CD4-positive, alpha-beta memory T cell (primary cell): ENCODE measurements around the gene LARP6. TPM values are rescaled to one million over a fixed set of nuclear protein-coding genes. Genes with fewer than 3 reads are reported as not detected.

ENCODE experiments used
- CTCF ChIA-PET: fragments of 350-600 bp; sonication (Branson Sonifier 250); formaldehyde crosslinking; loops from one replicate; lab custom pipeline; 2021; ENCODE audit warnings: inconsistent platforms; ENCODE audit not compliant: partially characterized antibody; lab: Charles Lee
- POLR2A ChIA-PET: fragments of 350-600 bp; sonication (Branson Sonifier 250); formaldehyde crosslinking; loops from one replicate; lab custom pipeline; 2021; ENCODE audit not compliant: partially characterized antibody; lab: Charles Lee
- DNase-seq, 5 donors: peaks; one replicate each; pipeline versions ENCODE4 v3.0.0 to v3.0.0-alpha.2; 2020 to 2022; ENCODE audit warnings: mixed read lengths in 1 of 5
- H3K27ac ChIP-seq: one replicate; pipeline ENCODE4 v1.7.0; 2013; ENCODE audit warnings: low read depth, low read length
- H3K27me3 ChIP-seq: 2 replicates; pipeline ENCODE4 v1.7.0; 2013; ENCODE audit warnings: mild to moderate bottlenecking, low read length, moderate library complexity; ENCODE audit not compliant: insufficient read depth
- H3K36me3 ChIP-seq: 2 replicates; pipeline ENCODE4 v1.7.0; 2013; ENCODE audit warnings: mild to moderate bottlenecking, low read length, moderate library complexity; ENCODE audit not compliant: insufficient read depth
- H3K4me1 ChIP-seq: 2 replicates; pipeline ENCODE4 v1.7.0; 2013; ENCODE audit warnings: mild to moderate bottlenecking, low read length, moderate library complexity; ENCODE audit not compliant: insufficient read depth
- H3K4me3 ChIP-seq, 2 donors: one replicate each; pipeline ENCODE4 v1.7.0; 2013; ENCODE audit warnings: low read length in 2 of 2, mild to moderate bottlenecking in 1 of 2
- H3K9me3 ChIP-seq, 2 donors: one replicate each; pipeline ENCODE4 v1.7.0; 2013; ENCODE audit warnings: low read length in 2 of 2, control low read depth in 1 of 2; ENCODE audit not compliant: control insufficient read depth in 1 of 2
- H3K27ac Mint-ChIP-seq, 7 donors: one replicate each; pipeline ENCODE4 v1.8.0; 2020 to 2021; ENCODE audit warnings: mixed read lengths in 7 of 7, mild to moderate bottlenecking in 6 of 7, inconsistent platforms in 3 of 7, moderate library complexity in 3 of 7
- H3K27me3 Mint-ChIP-seq, 2 donors: one replicate each; pipeline ENCODE4 v1.8.0; 2020 to 2021; ENCODE audit warnings: mixed read lengths in 2 of 2
- H3K36me3 Mint-ChIP-seq, 2 donors: one replicate each; pipeline ENCODE4 v1.8.0; 2020 to 2021; ENCODE audit warnings: mixed read lengths in 2 of 2, inconsistent platforms in 1 of 2, mild to moderate bottlenecking in 1 of 2
- H3K4me1 Mint-ChIP-seq, 4 donors: one replicate each; pipeline ENCODE4 v1.8.0; 2020 to 2021; ENCODE audit warnings: mixed read lengths in 4 of 4, mild to moderate bottlenecking in 1 of 4
- H3K4me3 Mint-ChIP-seq, 8 donors: one replicate each; pipeline ENCODE4 v1.8.0; 2020 to 2021; ENCODE audit warnings: mixed read lengths in 8 of 8, mild to moderate bottlenecking in 7 of 8, moderate library complexity in 6 of 8, inconsistent platforms in 3 of 8
- H3K9me3 Mint-ChIP-seq, 8 donors: one replicate each; pipeline ENCODE4 v1.8.0; 2020 to 2021; ENCODE audit warnings: mixed read lengths in 8 of 8, mild to moderate bottlenecking in 5 of 8, inconsistent platforms in 3 of 8, moderate library complexity in 1 of 8
- intact Hi-C: fragments of 100-400 bp; cut with micrococcal nuclease; formaldehyde crosslinking; loops from one replicate; pipeline ENCODE4 v1.15.1; 2023
- polyA plus RNA-seq, 2 donors: library from polyadenylated mRNA; unstranded; fragments of 300-500 nt; fragmentation: Illumina TruSeq; gene quantifications; one replicate each; pipeline ENCODE4 v1.2.3, GENCODE V29; 2021
- total RNA-seq, 2 experiments: library from RNA; stranded (reverse); gene quantifications; one replicate each; pipeline ENCODE4 v1.2.3, GENCODE V29; 2021

LARP6 gene
- total and polyA plus RNA-seq, 4 experiments from 2014 or later, result not detected

DNA sequence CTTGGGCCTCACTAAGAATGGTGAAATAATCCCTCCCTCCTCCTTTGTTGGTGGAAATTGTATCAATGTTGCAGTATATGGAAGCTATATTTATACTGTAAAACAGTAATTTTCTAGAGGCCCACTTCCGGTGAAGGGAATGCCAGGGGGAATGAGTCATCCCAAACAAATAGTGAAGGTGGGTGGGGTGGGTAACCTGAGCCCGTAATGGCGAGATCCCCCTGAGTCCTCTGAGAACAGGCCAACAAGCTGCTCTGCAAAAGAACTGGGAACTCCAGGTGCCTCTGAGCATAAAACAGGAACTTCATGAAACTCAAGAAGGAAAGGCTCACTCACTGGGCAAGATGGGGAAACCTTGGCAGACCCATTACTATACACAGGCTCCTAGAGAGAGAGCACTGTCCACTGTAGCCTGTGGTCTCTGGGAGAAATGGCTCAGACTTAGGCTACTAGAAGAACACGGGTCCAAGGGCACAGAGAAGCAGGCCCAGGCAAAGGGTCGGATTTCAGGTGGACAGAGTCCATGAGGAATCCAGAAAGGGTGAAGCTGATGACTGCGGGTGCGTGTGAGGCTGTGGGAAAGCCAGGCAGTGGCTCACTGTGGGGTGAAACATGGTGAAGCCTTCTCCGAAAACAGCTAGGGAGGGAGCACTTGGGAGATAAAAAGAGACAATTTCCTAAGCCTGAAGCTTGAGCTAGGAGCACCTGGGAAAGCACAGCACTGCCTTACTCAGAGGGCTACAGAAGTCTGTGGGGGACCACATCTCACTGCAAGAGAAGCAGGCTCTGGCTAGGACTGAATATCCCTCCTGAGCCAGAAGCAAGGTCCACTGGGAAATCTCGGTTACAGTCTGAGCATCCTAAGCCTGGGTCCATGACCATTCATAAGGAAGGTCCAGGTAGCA, 19.8 kb downstream of the LARP6 start:
- intact Hi-C loops, result no loop called here
- Histone ChIP-seq H3K4me1 (no peaks in the 10 kb centered on the region), H3K27ac (no peak overlapping the region), H3K27me3 (no peaks in the 10 kb centered on the region), H3K36me3 (no peaks in the 10 kb centered on the region), H3K9me3 (no peaks in the 10 kb centered on the region), H3K4me3 (no peak overlapping the region)
- Mint-ChIP-seq H3K4me3 (peak overlapping the region in 1 of 8 donors; percentile 16), H3K27ac (no peak overlapping the region), H3K27me3 (peaks cover 12 to 14% of the 10 kb centered on the region in 2 donors), H3K9me3 (peaks cover 0 to 2% (median 0%) of the 10 kb centered on the region in 8 donors), H3K36me3 (no peaks in the 10 kb centered on the region), H3K4me1 (no peaks in the 10 kb centered on the region)
- POLR2A ChIA-PET, result no interaction called here
- no peak for DNase-seq
- CTCF ChIA-PET, result interaction anchor here (1.5 kb wide), 1 partner anchor 10 kb away, joined by 8 read pairs; no protein-coding TSS in a partner anchor

DNA sequence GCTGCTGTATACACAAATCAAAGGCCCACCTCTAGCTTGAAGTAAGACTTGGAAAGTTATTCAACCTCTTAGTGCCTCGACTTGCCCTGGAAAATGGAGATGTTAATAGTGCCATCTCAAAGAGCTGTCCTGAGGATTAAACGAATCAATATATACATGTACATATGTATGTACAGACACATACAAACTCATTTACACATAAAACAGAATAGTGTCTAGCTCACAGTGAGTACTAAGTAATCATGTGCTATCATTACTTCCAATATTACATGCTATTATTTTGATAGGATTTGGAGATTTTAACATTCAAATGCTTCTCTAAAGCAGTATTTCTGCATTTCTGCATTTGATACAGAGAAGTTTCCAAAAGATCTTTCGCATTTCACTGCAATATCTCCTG, 20.5 kb downstream of the LARP6 start:
- ChIA-PET POLR2A (no interaction called here), CTCF (interaction anchor here (1.5 kb wide), 1 partner anchor 9 kb away, joined by 8 read pairs; no protein-coding TSS in a partner anchor)
- H3K27me3 Mint-ChIP-seq, result peaks cover 12 to 14% of the 10 kb centered on the region in 2 donors
- peaks cover 0 to 2% (median 0%) of the 10 kb centered on the region in 8 donors for H3K9me3 Mint-ChIP-seq
- H3K4me3 Mint-ChIP-seq, result no peak overlapping the region
- intact Hi-C loops, result no loop called here
- no peaks in the 10 kb centered on the region for H3K4me1 Mint-ChIP-seq
- no peaks in the 10 kb centered on the region for H3K27me3 ChIP-seq
- H3K4me3 ChIP-seq, result no peak overlapping the region
- no peaks in the 10 kb centered on the region for H3K36me3 ChIP-seq
- no peak for DNase-seq
- H3K36me3 Mint-ChIP-seq, result no peaks in the 10 kb centered on the region
- no peak overlapping the region for H3K27ac ChIP-seq
- no peaks in the 10 kb centered on the region for H3K4me1 ChIP-seq
- H3K9me3 ChIP-seq, result no peaks in the 10 kb centered on the region
- no peak overlapping the region for H3K27ac Mint-ChIP-seq

DNA sequence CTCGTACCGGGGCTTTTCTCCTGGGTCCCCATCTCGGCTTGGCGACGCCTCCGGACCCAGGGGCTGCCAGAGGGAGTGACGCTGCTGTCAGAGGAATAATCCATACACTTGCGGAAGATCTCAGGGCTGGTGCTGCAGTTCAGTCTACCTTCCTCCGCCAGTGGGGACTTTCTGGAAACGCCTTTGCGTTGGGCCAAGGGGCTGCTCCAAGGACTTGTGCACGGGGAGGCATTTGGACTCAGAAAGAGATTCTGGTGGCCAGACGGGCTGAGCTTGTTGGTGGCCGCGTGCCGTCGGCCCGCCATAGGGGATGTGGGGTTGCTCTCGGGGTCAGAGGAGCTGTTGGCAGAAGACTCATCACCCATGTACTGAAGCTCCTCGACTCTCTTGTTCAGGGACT, 21.8 kb downstream of the LARP6 start:
- intact Hi-C loops, result no loop called here
- Histone ChIP-seq H3K4me3 (no peak overlapping the region), H3K27ac (no peak overlapping the region), H3K27me3 (no peaks in the 10 kb centered on the region), H3K36me3 (no peaks in the 10 kb centered on the region), H3K9me3 (no peaks in the 10 kb centered on the region), H3K4me1 (no peaks in the 10 kb centered on the region)
- peak overlapping the region in 1 of 7 donors; percentile 42 for H3K27ac Mint-ChIP-seq
- peaks cover 0 to 2% (median 0%) of the 10 kb centered on the region in 8 donors for H3K9me3 Mint-ChIP-seq
- peaks cover 11 to 15% of the 10 kb centered on the region in 2 donors for H3K27me3 Mint-ChIP-seq
- no peaks in the 10 kb centered on the region for H3K4me1 Mint-ChIP-seq
- DNase-seq, result no peak
- ChIA-PET CTCF (no interaction called here), POLR2A (no interaction called here)
- no peak overlapping the region for H3K4me3 Mint-ChIP-seq
- H3K36me3 Mint-ChIP-seq, result no peaks in the 10 kb centered on the region

DNA sequence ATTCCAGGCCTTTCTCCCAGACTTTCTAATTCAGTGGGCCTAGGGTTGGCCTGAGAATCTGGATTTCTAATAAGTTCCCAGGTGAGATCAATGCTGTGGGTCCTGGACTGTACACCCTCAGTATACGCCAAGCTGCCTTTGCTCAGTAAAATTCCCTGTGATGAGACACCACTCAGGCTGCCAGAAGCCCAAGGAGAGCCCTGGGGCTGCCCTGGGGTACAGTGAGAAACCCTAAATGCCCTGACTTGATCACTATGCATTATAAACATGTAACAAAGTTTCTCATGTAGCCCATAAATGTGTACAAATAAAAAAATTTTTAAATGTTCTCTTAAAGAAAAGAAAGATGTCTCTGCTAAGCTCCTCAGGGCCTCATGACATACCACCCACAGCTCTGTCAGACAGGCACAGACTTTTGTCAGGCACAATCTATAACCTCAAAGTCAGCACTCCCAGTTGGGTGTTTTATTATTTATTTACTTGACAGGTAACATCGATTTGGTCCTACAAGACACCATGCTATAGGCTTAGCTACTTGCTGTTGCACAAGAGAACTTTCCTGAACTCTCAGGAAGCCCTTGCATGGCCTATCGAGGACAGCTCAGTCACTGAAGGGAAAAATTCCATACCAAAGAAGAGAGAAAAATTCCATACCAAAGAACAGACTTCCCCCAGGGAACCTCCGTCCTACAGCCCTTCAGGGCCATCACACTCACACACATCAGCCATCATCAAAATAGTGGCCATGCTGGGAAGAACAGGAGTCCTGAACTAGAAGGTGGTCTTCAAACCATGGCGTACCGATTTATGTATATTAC, 22.7 kb downstream of the LARP6 start:
- H3K4me1 Mint-ChIP-seq, result no peaks in the 10 kb centered on the region
- no peak for DNase-seq
- no peak overlapping the region for H3K27ac Mint-ChIP-seq
- Histone ChIP-seq H3K27ac (no peak overlapping the region), H3K4me3 (no peak overlapping the region), H3K4me1 (no peaks in the 10 kb centered on the region), H3K9me3 (no peaks in the 10 kb centered on the region), H3K36me3 (no peaks in the 10 kb centered on the region), H3K27me3 (no peaks in the 10 kb centered on the region)
- intact Hi-C loops, result no loop called here
- H3K9me3 Mint-ChIP-seq, result peaks cover 0 to 2% (median 0%) of the 10 kb centered on the region in 8 donors
- H3K36me3 Mint-ChIP-seq, result no peaks in the 10 kb centered on the region
- ChIA-PET POLR2A (no interaction called here), CTCF (interaction anchor here (1.6 kb wide), 1 partner anchor 19 kb away, joined by 7 read pairs; no protein-coding TSS in a partner anchor)
- H3K4me3 Mint-ChIP-seq, result no peak overlapping the region
- H3K27me3 Mint-ChIP-seq, result peaks cover 13 to 22% of the 10 kb centered on the region in 2 donors

DNA sequence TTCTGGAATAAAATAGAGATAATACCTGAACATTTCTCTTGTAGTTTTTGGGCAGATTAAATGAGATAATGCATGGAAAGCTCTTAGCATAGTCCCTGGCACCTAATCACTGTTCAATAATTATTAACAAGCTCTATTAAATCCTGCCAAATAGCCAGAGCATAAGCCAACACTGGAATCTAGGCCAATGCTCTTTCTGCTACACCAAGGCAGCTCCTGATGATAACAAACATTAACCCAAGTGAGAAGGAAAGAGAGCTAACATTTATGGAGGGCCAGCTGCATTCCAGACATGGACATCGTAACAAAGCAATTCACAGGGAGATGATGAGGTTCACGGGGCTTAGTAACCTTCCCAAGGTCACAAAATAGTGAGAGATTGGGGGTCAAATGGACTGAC, 23.3 kb downstream of the LARP6 start:
- ChIA-PET CTCF (interaction anchor here (1.6 kb wide), 1 partner anchor 18 kb away, joined by 7 read pairs; no protein-coding TSS in a partner anchor), POLR2A (no interaction called here)
- Histone ChIP-seq H3K4me3 (no peak overlapping the region), H3K4me1 (no peaks in the 10 kb centered on the region), H3K9me3 (no peaks in the 10 kb centered on the region), H3K36me3 (no peaks in the 10 kb centered on the region), H3K27ac (no peak overlapping the region), H3K27me3 (no peaks in the 10 kb centered on the region)
- intact Hi-C loops, result no loop called here
- Mint-ChIP-seq H3K27me3 (peaks cover 11 to 22% of the 10 kb centered on the region in 2 donors), H3K27ac (no peak overlapping the region), H3K4me1 (no peaks in the 10 kb centered on the region), H3K4me3 (no peak overlapping the region), H3K36me3 (no peaks in the 10 kb centered on the region), H3K9me3 (peaks cover 0 to 2% (median 0%) of the 10 kb centered on the region in 8 donors)
- DNase-seq, result no peak

DNA sequence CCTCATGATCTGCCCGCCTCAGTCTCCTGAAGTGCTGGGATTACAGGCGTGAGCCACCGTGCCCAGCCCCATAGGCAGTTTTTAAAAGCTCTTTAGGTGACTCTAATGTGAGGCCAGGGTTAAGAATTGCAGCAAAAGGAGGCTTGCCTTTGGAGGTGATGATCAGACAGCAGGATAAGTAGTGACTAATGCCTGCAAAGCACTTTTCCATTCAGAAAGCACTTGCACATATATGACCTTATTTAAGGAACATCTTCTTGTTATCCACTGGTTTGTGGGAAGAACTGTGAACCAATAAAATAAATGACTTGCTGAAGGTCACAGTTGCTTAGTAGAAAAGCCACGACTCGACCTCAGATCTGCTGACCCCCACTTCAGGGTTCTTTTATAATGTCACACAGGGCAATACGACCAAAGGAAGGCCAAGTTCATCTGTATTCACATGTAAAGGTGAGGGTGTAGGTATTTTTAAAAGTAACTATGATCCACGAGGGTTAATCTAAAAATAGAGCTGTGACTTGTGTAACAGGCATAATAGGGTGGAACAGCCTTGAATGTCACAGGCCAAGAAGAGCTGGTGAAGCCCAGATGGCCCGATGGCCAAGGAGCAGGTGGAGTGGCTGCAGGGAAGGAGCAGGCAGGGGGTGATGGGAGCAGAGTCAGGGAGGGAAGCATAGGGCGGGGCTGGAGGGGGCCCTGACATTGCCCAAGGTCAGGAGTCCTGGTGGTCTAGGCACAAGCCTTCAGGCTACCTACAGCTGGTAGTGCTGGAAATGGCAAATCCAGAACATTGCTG, 24.4 kb downstream of the LARP6 start:
- H3K36me3 ChIP-seq, result no peaks in the 10 kb centered on the region
- no peaks in the 10 kb centered on the region for H3K9me3 ChIP-seq
- no peaks in the 10 kb centered on the region for H3K4me1 ChIP-seq
- H3K27me3 Mint-ChIP-seq, result peaks cover 12 to 28% of the 10 kb centered on the region in 2 donors
- H3K27ac Mint-ChIP-seq, result no peak overlapping the region
- ChIA-PET CTCF (interaction anchor here (0.6 kb wide), 1 partner anchor 1873 kb away, joined by 3 read pairs; no protein-coding TSS in a partner anchor), POLR2A (no interaction called here)
- no peak for DNase-seq
- no peak overlapping the region for H3K27ac ChIP-seq
- H3K4me1 Mint-ChIP-seq, result no peaks in the 10 kb centered on the region
- H3K9me3 Mint-ChIP-seq, result peaks cover 0 to 2% (median 0%) of the 10 kb centered on the region in 8 donors
- H3K4me3 Mint-ChIP-seq, result no peak overlapping the region
- intact Hi-C loops, result no loop called here
- no peaks in the 10 kb centered on the region for H3K27me3 ChIP-seq
- no peaks in the 10 kb centered on the region for H3K36me3 Mint-ChIP-seq
- no peak overlapping the region for H3K4me3 ChIP-seq
